ENCODE measurements around the gene NT5DC4.

DNA sequence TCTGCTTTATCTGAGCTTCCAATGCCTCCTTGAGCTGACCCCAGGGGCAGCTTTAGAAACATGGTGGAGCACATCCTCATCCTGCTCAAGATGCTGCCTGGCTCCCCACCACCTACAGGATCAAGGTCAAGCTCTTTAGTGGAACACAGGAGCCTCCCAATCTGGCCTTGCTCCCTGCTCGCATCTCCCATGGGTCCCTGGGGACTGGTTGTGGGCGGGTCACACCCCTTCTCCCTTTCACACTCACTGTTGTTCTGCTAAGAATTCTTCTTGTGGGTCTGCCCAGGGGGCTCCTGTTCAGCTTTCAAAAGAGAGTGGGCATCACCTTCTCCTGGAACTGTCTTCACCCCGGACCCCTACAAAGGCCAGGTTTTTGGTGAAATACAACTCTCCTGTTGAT lies 8.4 kb upstream of the NT5DC4 start:
- TF ChIP-seq RXRA (IDR thresholded peaks at IDR 0.05) (no peak), FOXA1 (IDR thresholded peaks at IDR 0.05) (no peak), SP1 (IDR thresholded peaks at IDR 0.05) (no peak), YY1 (IDR thresholded peaks at IDR 0.05) (no peak)
- TF ChIP-seq, protein P1, sequence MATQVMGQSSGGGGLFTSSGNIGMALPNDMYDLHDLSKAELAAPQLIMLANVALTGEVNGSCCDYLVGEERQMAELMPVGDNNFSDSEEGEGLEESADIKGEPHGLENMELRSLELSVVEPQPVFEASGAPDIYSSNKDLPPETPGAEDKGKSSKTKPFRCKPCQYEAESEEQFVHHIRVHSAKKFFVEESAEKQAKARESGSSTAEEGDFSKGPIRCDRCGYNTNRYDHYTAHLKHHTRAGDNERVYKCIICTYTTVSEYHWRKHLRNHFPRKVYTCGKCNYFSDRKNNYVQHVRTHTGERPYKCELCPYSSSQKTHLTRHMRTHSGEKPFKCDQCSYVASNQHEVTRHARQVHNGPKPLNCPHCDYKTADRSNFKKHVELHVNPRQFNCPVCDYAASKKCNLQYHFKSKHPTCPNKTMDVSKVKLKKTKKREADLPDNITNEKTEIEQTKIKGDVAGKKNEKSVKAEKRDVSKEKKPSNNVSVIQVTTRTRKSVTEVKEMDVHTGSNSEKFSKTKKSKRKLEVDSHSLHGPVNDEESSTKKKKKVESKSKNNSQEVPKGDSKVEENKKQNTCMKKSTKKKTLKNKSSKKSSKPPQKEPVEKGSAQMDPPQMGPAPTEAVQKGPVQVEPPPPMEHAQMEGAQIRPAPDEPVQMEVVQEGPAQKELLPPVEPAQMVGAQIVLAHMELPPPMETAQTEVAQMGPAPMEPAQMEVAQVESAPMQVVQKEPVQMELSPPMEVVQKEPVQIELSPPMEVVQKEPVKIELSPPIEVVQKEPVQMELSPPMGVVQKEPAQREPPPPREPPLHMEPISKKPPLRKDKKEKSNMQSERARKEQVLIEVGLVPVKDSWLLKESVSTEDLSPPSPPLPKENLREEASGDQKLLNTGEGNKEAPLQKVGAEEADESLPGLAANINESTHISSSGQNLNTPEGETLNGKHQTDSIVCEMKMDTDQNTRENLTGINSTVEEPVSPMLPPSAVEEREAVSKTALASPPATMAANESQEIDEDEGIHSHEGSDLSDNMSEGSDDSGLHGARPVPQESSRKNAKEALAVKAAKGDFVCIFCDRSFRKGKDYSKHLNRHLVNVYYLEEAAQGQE (IDR thresholded peaks at IDR 0.05) = no peak
- TF ChIP-seq, protein P2, sequence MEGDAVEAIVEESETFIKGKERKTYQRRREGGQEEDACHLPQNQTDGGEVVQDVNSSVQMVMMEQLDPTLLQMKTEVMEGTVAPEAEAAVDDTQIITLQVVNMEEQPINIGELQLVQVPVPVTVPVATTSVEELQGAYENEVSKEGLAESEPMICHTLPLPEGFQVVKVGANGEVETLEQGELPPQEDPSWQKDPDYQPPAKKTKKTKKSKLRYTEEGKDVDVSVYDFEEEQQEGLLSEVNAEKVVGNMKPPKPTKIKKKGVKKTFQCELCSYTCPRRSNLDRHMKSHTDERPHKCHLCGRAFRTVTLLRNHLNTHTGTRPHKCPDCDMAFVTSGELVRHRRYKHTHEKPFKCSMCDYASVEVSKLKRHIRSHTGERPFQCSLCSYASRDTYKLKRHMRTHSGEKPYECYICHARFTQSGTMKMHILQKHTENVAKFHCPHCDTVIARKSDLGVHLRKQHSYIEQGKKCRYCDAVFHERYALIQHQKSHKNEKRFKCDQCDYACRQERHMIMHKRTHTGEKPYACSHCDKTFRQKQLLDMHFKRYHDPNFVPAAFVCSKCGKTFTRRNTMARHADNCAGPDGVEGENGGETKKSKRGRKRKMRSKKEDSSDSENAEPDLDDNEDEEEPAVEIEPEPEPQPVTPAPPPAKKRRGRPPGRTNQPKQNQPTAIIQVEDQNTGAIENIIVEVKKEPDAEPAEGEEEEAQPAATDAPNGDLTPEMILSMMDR (IDR thresholded peaks at IDR 0.05; ENCODE audit: low read depth, low read length, missing input control) = no peak
- TF ChIP-seq, protein P3, sequence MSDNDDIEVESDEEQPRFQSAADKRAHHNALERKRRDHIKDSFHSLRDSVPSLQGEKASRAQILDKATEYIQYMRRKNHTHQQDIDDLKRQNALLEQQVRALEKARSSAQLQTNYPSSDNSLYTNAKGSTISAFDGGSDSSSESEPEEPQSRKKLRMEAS (IDR thresholded peaks at IDR 0.05) = no peak
